GM12878 (cell line): ENCODE measurements around the gene TOP2B. TPM values are rescaled to one million over a fixed set of nuclear protein-coding genes. Genes with fewer than 3 reads are reported as not detected.

ENCODE experiments used
- ATAC-seq: fragments of 200-7000 bp; cut with Tn5 transposase; 3 replicates; pipeline ENCODE4 v1.9.1; 2020; ENCODE audit warnings: mild to moderate bottlenecking, moderate library complexity
- BruUV-seq: library from RNA; stranded (reverse); fragments of 400-500 nt; replicated peaks from 2 replicates; lab custom pipeline; 2021; lab: Mats Ljungman, UMichigan
- CTCF ChIA-PET: fragments of 300-600 bp; sonication (Branson Sonifier 250); formaldehyde crosslinking; extraction: SDS; loops from one replicate; lab custom pipeline; 2021; ENCODE audit warnings: inconsistent platforms; lab: Yijun Ruan, JAX
- POLR2A ChIA-PET: fragments of 350-600 bp; formaldehyde crosslinking; extraction: SDS; loops from one replicate; lab custom pipeline; 2021; ENCODE audit warnings: inconsistent platforms; lab: Charles Lee
- RAD21 ChIA-PET: fragments of 300-600 bp; sonication (Branson Sonifier 250); formaldehyde crosslinking; loops from one replicate; lab custom pipeline; 2023; ENCODE audit warnings: antibody characterized with exemption; ENCODE audit not compliant: unreplicated experiment; lab: Charles Lee
- SMC1A ChIA-PET: fragments of 300-600 bp; sonication (Branson Sonifier 250); formaldehyde crosslinking; loops from one replicate; lab custom pipeline; 2023; ENCODE audit not compliant: unreplicated experiment, uncharacterized antibody; lab: Charles Lee
- DNase-seq: peaks from one replicate; pipeline ENCODE4 v3.0.0-alpha.2; 2011; ENCODE audit warnings: low read depth, low spot score
- FAIRE-seq: peaks from 3 replicates; lab custom pipeline; 2011; peaks lifted over from hg19 to GRCh38; lab: Jason Lieb, UNC
- H2AFZ ChIP-seq: 2 replicates; pipeline ENCODE4 v1.6.0; 2011; ENCODE audit warnings: low read depth, low read length, control low read depth; ENCODE audit not compliant: control insufficient read depth
- H3K27ac ChIP-seq: 2 replicates; pipeline ENCODE4 v1.5.1; 2011; ENCODE audit warnings: control low read depth; ENCODE audit not compliant: control insufficient read depth, insufficient read depth
- H3K27me3 ChIP-seq, 2 experiments: replicated peaks in 1 of 2; 2 replicates each; pipeline versions ENCODE4 v1.6.0 to v1.6.1; 2011; ENCODE audit warnings: low read length in 1 of 2; ENCODE audit not compliant: control insufficient read depth in 2 of 2, insufficient read depth in 2 of 2
- H3K36me3 ChIP-seq, 2 experiments: 2 replicates each; pipeline ENCODE4 v1.5.1; 2011; ENCODE audit warnings: low read length in 1 of 2; ENCODE audit not compliant: control insufficient read depth in 2 of 2, insufficient read depth in 2 of 2
- H3K4me1 ChIP-seq: 2 replicates; pipeline ENCODE4 v1.6.1; 2011; ENCODE audit warnings: mild to moderate bottlenecking, low read length, moderate library complexity, mixed read lengths; ENCODE audit not compliant: control insufficient read depth, insufficient read depth
- H3K4me2 ChIP-seq: 2 replicates; pipeline ENCODE4 v1.6.0; 2011; ENCODE audit warnings: control low read depth; ENCODE audit not compliant: control insufficient read depth, insufficient read depth
- H3K4me3 ChIP-seq: fragments of 200-600 bp; sonication (generic); 2 replicates; pipeline ENCODE4 v1.5.1; 2016
- H3K79me2 ChIP-seq: 2 replicates; pipeline ENCODE4 v1.6.0; 2011; ENCODE audit warnings: low read length; ENCODE audit not compliant: control insufficient read depth, insufficient read depth
- H3K9ac ChIP-seq: 2 replicates; pipeline ENCODE4 v1.8.0; 2011; ENCODE audit warnings: low read length, control low read depth, mixed read lengths; ENCODE audit not compliant: control insufficient read depth, insufficient read depth
- H3K9me3 ChIP-seq: replicated peaks from 3 replicates; pipeline ENCODE4 v1.5.1; 2011; ENCODE audit warnings: mild to moderate bottlenecking, low read length; ENCODE audit not compliant: control insufficient read depth, insufficient read depth
- H4K20me1 ChIP-seq: 2 replicates; pipeline ENCODE4 v1.6.0; 2011; ENCODE audit not compliant: control insufficient read depth, insufficient read depth
- BCLAF1 ChIP-seq: fragments of 450-650 bp; IDR thresholded peaks from 2 replicates; pipeline ENCODE4 v1.6.1; 2017; ENCODE audit warnings: antibody characterized with exemption, mild to moderate bottlenecking, moderate library complexity
- CREB1 ChIP-seq: IDR thresholded peaks from 2 replicates; pipeline ENCODE4 v1.6.1; 2012; ENCODE audit warnings: low read depth, mild to moderate bottlenecking, inconsistent platforms
- HDGF ChIP-seq: fragments of 450-650 bp; IDR thresholded peaks from 2 replicates; pipeline ENCODE4 v1.6.1; 2016; ENCODE audit warnings: antibody characterized with exemption
- JUNB ChIP-seq: IDR thresholded peaks from 2 replicates; pipeline ENCODE4 v1.6.1; 2016; ENCODE audit warnings: antibody characterized with exemption, mild to moderate bottlenecking
- MLLT1 ChIP-seq: fragments of 450-650 bp; IDR thresholded peaks from 2 replicates; pipeline ENCODE4 v1.6.1; 2016; ENCODE audit warnings: mild to moderate bottlenecking
- MTA3 ChIP-seq: IDR thresholded peaks from 2 replicates; pipeline ENCODE4 v1.6.1; 2012; ENCODE audit warnings: low read length, inconsistent platforms, borderline replicate concordance
- PML ChIP-seq: IDR thresholded peaks from 2 replicates; pipeline ENCODE4 v1.6.1; 2012; ENCODE audit warnings: low read length, inconsistent platforms
- POLR2A ChIP-seq: IDR thresholded peaks from 2 replicates; pipeline ENCODE4 v1.6.1; 2011; ENCODE audit warnings: low read depth, mild to moderate bottlenecking, low read length
- POU2F2 ChIP-seq: IDR thresholded peaks from 3 replicates; pipeline ENCODE4 v1.6.1; 2011; ENCODE audit warnings: low read depth, mild to moderate bottlenecking, low read length, borderline replicate concordance
- RELA ChIP-seq: fragments of 450-650 bp; IDR thresholded peaks from 2 replicates; pipeline ENCODE4 v1.8.0; 2014; ENCODE audit warnings: borderline replicate concordance; ENCODE audit not compliant: partially characterized antibody
- RUNX3 ChIP-seq: IDR thresholded peaks from 2 replicates; pipeline ENCODE4 v1.6.1; 2012; ENCODE audit warnings: low read length, inconsistent platforms
- SMAD1 ChIP-seq: fragments of 450-650 bp; IDR thresholded peaks from 2 replicates; pipeline ENCODE4 v1.6.1; 2018; ENCODE audit warnings: mild to moderate bottlenecking, low read depth; ENCODE audit not compliant: partially characterized antibody
- TAF1 ChIP-seq: IDR thresholded peaks from 2 replicates; pipeline ENCODE4 v1.6.1; 2011; ENCODE audit warnings: mild to moderate bottlenecking, low read depth, low read length, borderline replicate concordance
- ZBTB4 ChIP-seq: fragments of 450-650 bp; formaldehyde crosslinking; IDR thresholded peaks from 2 replicates; pipeline ENCODE4 v1.4.0; 2022; ENCODE audit warnings: mild to moderate bottlenecking, moderate library complexity
- ZNF207 ChIP-seq: fragments of 450-650 bp; IDR thresholded peaks from 2 replicates; pipeline ENCODE4 v1.6.1; 2014; ENCODE audit warnings: antibody characterized with exemption, mild to moderate bottlenecking, borderline replicate concordance
- ZNF217 ChIP-seq: fragments of 450-650 bp; IDR thresholded peaks from 2 replicates; pipeline ENCODE4 v1.6.1; 2017; ENCODE audit warnings: antibody characterized with exemption, mild to moderate bottlenecking
- WGBS: methylation state at CpG from one replicate; pipeline ENCODE4 v1.1.6; 2016; ENCODE audit warnings: low lambda C conversion rate; ENCODE audit not compliant: insufficient replicate concordance, insufficient coverage; ENCODE audit errors: missing lambda C conversion rate; 5-methylcytosine and 5-hydroxymethylcytosine counted together
- in situ Hi-C: fragments of 300-500 bp; cut with MboI; formaldehyde crosslinking; loops from 9 replicates; pipeline ENCODE4 v1.14.3; 2018; ENCODE audit warnings: mixed read lengths
- intact Hi-C: fragments of 100-400 bp; cut with micrococcal nuclease; formaldehyde crosslinking; loops from one replicate; pipeline ENCODE4 v1.14.2; 2022; ENCODE audit not compliant: unreplicated experiment
- polyA plus RNA-seq, 11 experiments: library from polyadenylated mRNA; depleted of rRNA in 4 of 11; unstranded in 6 of 11; stranded (reverse) in 5 of 11; fragments of >200 nt; fragmentation: Nextera tagmentation in 4 of 11; fragmentation: Illumina TruSeq in 1 of 11; extraction: Ambion mirVana in 4 of 11; extraction: Trizol in 1 of 11; gene quantifications; 1 replicate in 1 of 11; 2 replicates in 10 of 11; pipeline versions ENCODE4 v1.2.1 to v1.2.3, GENCODE V29; 2011 to 2016; ENCODE audit warnings: inconsistent platforms in 2 of 11, missing spikeins in 2 of 11, low read depth in 1 of 11
- total RNA-seq, 4 experiments: library from RNA; depleted of rRNA in 3 of 4; stranded (reverse); fragments of >200 nt in 3 of 4; fragmentation: Illumina TruSeq in 1 of 4; extraction: Trizol in 1 of 4; gene quantifications; 2 replicates each; pipeline versions ENCODE4 v1.2.1 to v1.2.3, GENCODE V29; 2013 to 2021
- TF ChIP-seq, protein P1 (sequence below), 3 experiments: IDR thresholded peaks in 2 of 3; conservative IDR thresholded peaks in 1 of 3; 2 replicates each; pipeline ENCODE4 v1.5.1; 2011; ENCODE audit warnings: low read depth in 3 of 3, low read length in 3 of 3, mild to moderate bottlenecking in 3 of 3, control low read depth in 2 of 3, moderate library complexity in 2 of 3, inconsistent platforms in 1 of 3, mixed read lengths in 1 of 3; ENCODE audit not compliant: control insufficient read depth in 2 of 3, insufficient read depth in 1 of 3; ENCODE audit errors: extremely low read depth in 1 of 3

The TOP2B gene
- total and polyA plus RNA-seq, 10 of the 15 experiments (the other 5 are each of a cell fraction or from before 2014, with no cell fraction given) = 28.6 to 134 (median 83.4) TPM

DNA sequence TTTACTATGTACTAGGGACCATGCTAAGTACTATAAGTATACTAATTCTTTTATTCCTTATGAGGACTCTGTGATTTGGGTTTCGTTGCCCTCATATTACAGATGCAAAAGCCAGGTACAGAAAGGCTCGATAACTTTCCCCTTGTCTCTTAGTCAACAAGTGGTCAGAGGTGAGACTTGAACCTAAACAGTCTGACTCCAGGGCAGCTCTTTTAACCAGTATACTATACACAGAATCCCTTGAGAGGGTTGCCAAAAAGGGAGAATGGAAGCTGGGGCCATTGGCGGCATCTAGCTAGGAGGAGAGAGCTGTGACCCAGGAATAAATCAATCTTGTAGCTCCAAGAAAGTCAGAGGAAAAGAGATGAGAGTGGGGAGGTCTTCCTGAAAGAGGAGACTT, 92.4 kb downstream of the TOP2B start:
- ChIA-PET SMC1A (interaction anchor here (1.8 kb wide), 1 partner anchor 10 kb away, joined by 4 read pairs; no protein-coding TSS in a partner anchor), CTCF (no interaction called here), RAD21 (no interaction called here), POLR2A (no interaction called here)
- no peak overlapping the region for H2AFZ ChIP-seq
- intact Hi-C loops = no loop called here
- no TSS peak for BruUV-seq
- no peaks in the 10 kb centered on the region; a peak in 1 of 4 replicates for H3K27me3 ChIP-seq
- H3K9me3 ChIP-seq = no peaks in the 10 kb centered on the region
- ATAC-seq (no peak), DNase-seq (no peak), FAIRE-seq (no peak)
- 43% methylated on average over 3 of the region's 3 CpGs for WGBS
- no peak overlapping the region for H3K4me2 ChIP-seq
- no peaks in the 10 kb centered on the region for H3K36me3 ChIP-seq
- in situ Hi-C loops = no loop called here
- H3K27ac ChIP-seq = no peak overlapping the region
- no peaks in the 10 kb centered on the region for H3K79me2 ChIP-seq
- H3K4me3 ChIP-seq = no peak overlapping the region
- no peaks in the 10 kb centered on the region for H4K20me1 ChIP-seq
- no peaks in the 10 kb centered on the region for H3K4me1 ChIP-seq
- H3K9ac ChIP-seq = no peak overlapping the region
- TF ChIP-seq ZNF207 (no peak), RELA (no peak), ZNF217 (no peak), MTA3 (no peak), POLR2A (no peak), POU2F2 (no peak), HDGF (no peak), RUNX3 (no peak), ZBTB4 (no peak), MLLT1 (no peak), TAF1 (no peak), JUNB (no peak), PML (no peak), BCLAF1 (no peak), CREB1 (no peak), SMAD1 (no peak)
- TF ChIP-seq, protein P1, sequence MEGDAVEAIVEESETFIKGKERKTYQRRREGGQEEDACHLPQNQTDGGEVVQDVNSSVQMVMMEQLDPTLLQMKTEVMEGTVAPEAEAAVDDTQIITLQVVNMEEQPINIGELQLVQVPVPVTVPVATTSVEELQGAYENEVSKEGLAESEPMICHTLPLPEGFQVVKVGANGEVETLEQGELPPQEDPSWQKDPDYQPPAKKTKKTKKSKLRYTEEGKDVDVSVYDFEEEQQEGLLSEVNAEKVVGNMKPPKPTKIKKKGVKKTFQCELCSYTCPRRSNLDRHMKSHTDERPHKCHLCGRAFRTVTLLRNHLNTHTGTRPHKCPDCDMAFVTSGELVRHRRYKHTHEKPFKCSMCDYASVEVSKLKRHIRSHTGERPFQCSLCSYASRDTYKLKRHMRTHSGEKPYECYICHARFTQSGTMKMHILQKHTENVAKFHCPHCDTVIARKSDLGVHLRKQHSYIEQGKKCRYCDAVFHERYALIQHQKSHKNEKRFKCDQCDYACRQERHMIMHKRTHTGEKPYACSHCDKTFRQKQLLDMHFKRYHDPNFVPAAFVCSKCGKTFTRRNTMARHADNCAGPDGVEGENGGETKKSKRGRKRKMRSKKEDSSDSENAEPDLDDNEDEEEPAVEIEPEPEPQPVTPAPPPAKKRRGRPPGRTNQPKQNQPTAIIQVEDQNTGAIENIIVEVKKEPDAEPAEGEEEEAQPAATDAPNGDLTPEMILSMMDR (IDR thresholded peaks at IDR 0.05 in 2 of 3, conservative IDR thresholded peaks at IDR 0.05 in 1 of 3; ENCODE audit: control insufficient read depth in 2 of 3, extremely low read depth in 1 of 3, insufficient read depth in 1 of 3, low read depth in 3 of 3, low read length in 3 of 3) = no peak
